Measurements from ENCODE around the gene BBS4.
A peak's percentile ranks its signal among the peaks of the same experiment; 100 is the strongest.

BBS4 gene

GRCh38 chr15:72764656-72765055 is 78.6 kb downstream of the BBS4 start:
- TF ChIP-seq CTCF (conservative IDR thresholded peaks at IDR 0.05), result no peak
- H3K27ac ChIP-seq, result no peak overlapping the region

GRCh38 chr15:72766025-72766424 is 80.0 kb downstream of the BBS4 start:
- TF ChIP-seq CTCF (conservative IDR thresholded peaks at IDR 0.05), result no peak
- H3K27ac ChIP-seq, result no peak overlapping the region

- no peak overlapping the region for H3K27ac ChIP-seq
- no peak for TF ChIP-seq CTCF (conservative IDR thresholded peaks at IDR 0.05)
Measured at GRCh38 chr15:72766780-72767179, 80.8 kb downstream of the BBS4 start.

- no peak overlapping the region for H3K27ac ChIP-seq
- peak; percentile 72 for TF ChIP-seq CTCF (conservative IDR thresholded peaks at IDR 0.05)
Measured at GRCh38 chr15:72770673-72771328, 84.8 kb downstream of the BBS4 start.

- H3K27ac ChIP-seq, result no peak overlapping the region
- TF ChIP-seq CTCF (conservative IDR thresholded peaks at IDR 0.05), result 0 out of 2 replicates have a peak, but pooled peaks have one; percentile 29
Measured at GRCh38 chr15:72771329-72771725, 85.3 kb downstream of the BBS4 start.

- no peak for TF ChIP-seq CTCF (conservative IDR thresholded peaks at IDR 0.05)
- H3K27ac ChIP-seq, result no peak overlapping the region
Measured at GRCh38 chr15:72774696-72775383, 88.8 kb downstream of the BBS4 start.

GRCh38 chr15:72778796-72779195 is 92.8 kb downstream of the BBS4 start:
- H3K27ac ChIP-seq, result no peak overlapping the region
- no peak for TF ChIP-seq CTCF (conservative IDR thresholded peaks at IDR 0.05)

All from VCaP (cell line).